ENCODE data around the gene RXYLT1. TPM values are rescaled to one million over a fixed set of nuclear protein-coding genes. Genes with fewer than 3 reads are reported as not detected.
"Not testable (repeated sequence)": the region's sequence is repeated elsewhere in the genome, so short reads cannot be mapped to it uniquely, and the experiment has no call there.

RXYLT1 gene
- polyA plus RNA-seq, 3 donors = 29.6 to 30.6 (median 29.6) TPM

DNA sequence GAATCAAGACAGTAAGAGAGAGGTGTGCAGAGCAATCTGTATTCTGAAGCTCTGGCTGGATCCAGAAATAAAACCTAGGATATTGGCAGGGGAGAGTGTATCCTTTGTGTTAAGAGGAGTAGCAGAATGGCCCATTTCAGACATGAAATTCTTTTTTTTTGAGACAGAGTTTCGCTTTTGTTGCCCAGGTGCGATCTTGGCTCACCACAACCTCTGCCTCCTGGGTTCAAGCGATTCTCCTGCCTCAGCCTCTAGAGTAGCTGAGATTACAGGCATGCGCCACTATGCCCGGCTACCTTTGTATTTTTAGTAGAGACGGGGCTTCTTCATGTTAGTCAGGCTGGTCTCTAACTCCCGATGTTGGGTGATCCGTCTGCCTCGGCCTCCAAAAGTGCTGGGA is 58.7 kb downstream of the RXYLT1 start:
- no peak for DNase-seq

GRCh38 chr12:63841011-63841410 is 61.3 kb downstream of the RXYLT1 start:
- DNase-seq = no peak

DNA sequence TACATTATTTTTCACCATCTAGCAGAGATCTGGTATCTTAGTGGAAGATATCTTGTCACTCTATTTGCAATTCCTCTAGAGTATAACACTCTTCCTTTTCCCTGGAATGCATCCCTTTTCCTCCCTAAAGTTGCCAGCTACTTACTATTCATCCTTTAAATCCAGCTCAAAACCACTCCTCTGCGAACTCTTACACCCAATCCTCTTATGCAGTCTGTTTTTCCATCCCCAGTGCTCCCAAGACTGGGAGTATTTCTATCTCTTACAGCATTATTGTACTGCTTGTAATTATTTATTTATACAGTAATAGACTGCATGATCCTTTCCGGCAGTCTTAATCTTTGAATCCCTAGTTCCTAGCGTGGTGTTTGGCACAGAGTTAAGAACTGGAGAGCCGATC is 61.9 kb downstream of the RXYLT1 start:
- DNase-seq = no peak

- DNase-seq = not testable (repeated sequence)
Observed at GRCh38 chr12:63842750-63843149, 63.0 kb downstream of the RXYLT1 start.

- no peak for DNase-seq
Observed at GRCh38 chr12:63843254-63843720, 63.6 kb downstream of the RXYLT1 start.

DNA sequence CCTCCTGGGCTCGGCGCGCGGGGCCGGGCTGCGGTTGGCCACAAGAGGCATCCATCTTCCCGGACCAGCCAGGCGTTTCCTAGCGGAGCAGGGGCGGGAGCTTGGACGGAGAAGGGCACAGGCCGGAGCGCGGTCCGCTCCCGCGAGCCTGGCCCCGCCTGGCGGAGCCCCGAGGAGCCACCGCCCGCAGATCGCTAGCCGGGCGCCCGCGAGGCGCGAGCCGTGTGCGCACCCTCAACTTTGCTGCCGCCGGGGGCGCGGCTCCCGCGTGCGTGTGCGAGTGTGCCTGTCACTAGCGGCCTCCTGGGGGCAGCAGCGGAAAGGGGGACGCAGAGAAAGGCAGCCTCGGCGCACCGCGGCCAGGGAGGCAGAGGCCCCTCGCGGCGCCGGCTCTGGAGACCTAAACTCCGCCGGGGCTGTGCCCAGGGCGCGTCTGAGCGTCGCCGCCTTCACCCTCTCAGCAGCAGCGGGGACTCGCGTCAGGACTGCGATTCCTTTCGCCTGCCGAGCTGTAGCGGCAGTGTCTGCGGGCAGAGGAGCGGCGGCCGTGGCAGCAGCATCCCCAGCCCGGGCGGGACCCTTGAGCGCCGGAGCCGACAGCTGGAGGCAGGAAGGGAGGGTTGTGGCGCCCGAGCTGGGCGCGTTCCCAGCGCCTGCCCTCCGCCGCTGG is 64.1 kb downstream of the RXYLT1 start:
- peak; percentile 93 for DNase-seq

DNA sequence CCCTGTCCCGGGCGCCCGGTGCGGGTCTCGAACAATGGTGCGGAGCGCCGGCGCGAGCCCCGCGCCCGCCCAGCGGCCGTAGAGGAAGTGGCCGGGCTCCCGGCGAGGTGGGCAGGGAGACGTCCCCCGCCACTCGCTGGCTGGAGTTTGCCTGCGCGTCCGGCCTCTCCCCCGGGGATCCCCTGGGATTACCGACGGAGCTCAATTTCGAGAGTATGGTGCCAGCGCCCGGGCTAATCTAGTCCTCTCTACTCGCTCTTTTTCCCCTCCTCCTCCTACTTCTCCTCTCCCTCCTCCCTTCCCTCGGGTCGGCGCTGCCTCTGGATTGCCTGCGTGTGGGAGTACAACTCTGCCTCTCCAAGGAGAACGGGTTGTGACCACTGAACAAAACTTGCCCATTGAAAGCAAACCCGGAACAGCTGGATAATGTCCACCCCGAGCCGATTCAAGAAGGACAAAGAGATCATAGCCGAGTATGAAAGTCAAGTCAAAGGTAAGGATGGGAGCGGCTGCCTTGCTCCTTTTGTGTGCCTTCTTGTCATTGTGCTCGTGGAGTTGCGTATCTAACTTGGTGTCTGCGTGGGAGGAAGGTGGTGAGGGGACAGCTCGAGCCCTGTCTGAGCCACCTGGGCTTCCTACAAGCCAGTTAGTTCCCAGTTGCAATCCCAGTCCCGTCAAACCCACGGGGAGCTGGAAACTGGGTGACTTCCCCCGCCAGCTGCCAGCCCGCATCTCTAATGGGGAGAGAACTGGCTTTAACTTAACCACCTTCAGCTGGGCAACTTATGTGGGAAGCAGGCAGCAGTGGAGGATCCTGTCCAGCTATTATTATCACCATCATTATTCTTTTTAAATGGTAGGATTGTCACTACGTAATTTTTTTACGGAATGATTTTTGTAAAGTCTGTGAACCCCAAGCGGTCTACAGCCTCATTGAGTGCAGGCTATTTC is 65.0 kb downstream of the RXYLT1 start, which contains the start of gene SRGAP1:
SRGAP1 (plus strand) TSS at position 310 of the 951 bp plus-strand sequence; CDS start at position 427, 117 bp downstream.
- DNase-seq = peak; percentile 85

DNA sequence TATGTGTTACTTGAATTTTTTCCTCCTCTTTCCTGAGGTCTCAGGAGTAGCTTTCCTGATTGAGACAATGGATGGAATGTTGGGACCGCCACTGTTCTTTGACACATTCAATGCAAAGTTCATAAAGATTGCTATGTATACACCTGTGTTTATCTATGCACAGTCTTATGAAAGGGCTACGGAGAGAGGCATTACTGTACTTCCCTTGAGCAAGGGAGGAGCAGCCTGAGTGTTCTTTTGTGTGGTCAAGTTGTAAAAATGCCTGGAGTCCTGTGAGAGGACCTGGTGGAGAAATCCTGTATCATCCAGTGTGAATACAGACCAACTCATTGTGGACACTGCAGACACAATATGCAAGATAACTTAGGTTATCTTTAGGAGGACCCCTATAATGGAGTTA is 66.0 kb downstream of the RXYLT1 start:
- no peak for DNase-seq

DNA sequence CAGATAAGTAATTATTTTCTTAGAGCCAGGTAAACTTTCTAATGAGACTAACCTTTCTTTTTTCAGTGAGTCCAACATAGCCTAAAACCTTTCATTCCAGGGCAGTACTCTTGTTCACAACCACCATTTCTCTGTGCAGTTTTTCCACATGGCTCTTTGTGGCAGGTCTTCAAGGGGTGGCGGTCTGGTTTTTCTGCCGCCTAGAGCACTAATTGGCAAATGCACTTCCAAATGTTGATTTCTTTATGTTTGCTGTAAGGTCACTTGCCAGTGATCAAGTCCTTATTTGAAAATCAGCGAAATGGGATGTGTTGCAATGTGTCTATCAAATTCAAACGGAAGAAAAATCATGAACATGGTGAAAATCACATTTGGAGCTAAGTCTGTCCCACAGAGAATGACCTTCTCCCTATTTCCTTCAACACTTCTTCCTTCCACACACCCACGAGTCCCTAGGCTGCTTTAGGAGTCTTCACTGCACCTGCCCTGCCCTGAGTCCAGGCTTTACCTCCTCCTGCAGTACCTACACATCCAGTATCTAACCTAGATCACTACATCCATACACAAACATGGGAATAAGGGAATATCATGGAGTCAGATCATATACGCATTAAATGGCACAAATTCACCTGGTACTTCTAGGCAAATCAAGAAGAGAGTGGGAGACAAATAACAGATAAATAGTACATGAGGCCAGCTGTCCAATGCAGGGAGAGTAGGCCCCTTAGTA is 66.7 kb downstream of the RXYLT1 start:
- no peak for DNase-seq

DNA sequence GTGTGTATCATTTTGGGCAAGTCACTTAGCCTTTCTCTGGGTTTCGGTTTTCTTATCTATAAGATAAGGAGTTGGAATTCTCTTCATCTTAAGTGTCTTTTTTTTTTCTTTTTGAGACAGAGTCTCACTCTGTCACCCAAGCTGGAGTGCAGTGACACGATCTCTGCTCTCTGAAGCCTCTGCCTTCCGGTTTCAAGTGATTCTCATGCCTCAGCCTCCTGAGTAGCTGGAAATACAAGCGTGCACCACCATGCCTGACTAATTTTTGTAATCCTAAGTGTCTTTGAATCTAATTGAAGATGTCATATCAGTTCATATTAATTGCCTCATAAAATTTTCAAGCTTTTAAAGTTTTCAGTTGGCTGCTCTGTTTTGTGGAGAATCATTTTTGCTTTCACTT is 68.7 kb downstream of the RXYLT1 start:
- DNase-seq = no peak

DNA sequence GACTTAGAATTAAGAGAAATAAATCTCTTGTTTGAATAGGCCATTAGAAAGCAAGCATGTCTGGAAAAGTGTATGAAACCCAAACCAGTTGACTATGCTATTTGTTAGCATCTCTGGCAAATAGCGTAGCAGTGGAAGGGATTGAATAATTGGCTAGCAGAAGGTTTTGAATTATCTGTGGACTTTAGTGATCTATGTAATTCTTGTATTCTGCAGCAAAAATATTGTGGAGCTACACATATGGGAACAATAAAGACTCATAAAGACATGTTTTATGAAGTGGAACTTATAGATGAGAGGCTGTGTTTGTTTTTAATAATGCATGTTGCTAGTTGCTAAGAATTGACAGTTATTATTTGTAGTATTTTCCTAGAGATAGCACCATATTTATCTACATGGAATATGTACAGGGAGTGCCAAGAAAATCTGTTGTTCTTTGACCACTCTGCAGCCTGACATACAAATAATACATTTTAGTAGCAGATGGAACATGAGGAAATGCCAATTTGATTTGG is 69.5 kb downstream of the RXYLT1 start:
- no peak for DNase-seq

GRCh38 chr12:63849641-63850040 is 69.9 kb downstream of the RXYLT1 start:
- no peak for DNase-seq

DNA sequence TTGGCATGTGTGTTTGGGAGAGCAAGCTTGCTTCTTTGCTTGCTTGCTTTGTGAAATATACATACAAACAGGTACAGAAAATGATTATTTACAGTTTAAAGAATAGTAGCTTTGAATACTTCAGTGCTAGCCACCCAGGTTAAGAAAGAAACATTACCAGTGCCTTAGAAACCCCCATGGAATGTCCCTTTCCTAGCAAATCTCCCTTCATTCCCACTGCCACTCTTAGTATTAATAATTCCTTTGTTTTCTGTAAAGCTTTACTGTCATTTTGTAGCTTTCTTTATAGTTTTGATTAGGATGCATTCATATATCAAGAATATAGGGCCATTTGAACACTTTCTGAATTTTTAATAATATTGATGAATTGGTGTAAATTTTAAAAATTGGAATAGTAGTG is 74.3 kb downstream of the RXYLT1 start:
- no peak for DNase-seq

- DNase-seq = no peak
Observed at GRCh38 chr12:63855299-63855698, 75.6 kb downstream of the RXYLT1 start.

GRCh38 chr12:63857771-63858670 is 78.3 kb downstream of the RXYLT1 start:
- DNase-seq = no peak

Other genes with a start within 250 kb of the RXYLT1 start
- 10 to 100 TPM; 26.4 to 87.0 (median 83.7) TPM for gene DPY19L2, start 111.4 kb upstream of the RXYLT1 start, polyA plus RNA-seq (ENCODE audit: insufficient read length in 3 of 3)
- gene SRGAP1, start 64.8 kb downstream of the RXYLT1 start, polyA plus RNA-seq (ENCODE audit: insufficient read length in 3 of 3) = 10 to 100 TPM; 19.7 to 33.4 (median 24.3) TPM